ENCODE data around the gene CNTRL.

DNA sequence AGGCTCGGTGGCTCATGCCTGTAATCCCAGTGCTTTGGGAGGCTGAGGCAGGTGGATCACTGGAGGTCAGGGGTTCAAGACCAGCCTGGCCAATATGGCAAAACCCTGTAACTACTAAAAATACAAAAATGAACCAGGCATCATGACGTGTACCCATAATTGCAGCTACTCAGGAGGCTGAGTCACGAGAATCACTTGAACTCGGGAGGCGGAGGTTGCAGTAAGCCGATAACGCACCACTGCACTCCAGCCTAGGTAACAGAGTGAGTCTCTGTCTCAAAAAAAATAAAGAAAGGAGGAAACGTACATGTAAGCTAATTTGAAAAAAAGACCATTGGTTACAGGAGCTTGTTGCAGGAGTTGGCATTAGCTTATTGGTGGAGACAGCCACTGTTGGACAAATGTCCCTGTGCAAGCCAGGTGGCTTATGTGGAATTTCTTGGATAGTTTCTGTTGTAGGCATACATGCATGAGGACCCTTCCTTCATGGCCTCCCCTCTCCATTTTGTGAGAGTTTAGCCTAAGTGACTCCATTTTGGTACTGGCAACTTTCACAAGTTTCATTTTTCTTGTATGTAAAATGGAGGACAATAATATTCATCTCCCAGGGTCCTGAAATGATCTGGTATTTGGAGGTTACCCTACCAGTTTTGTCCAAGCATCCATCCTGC lies 143.7 kb downstream of the CNTRL start:
- TF ChIP-seq POLR2AphosphoS5 (IDR thresholded peaks at IDR 0.05; ENCODE audit: borderline replicate concordance, low read depth, low read length) (no peak), EZH2 (IDR thresholded peaks at IDR 0.05) (no peak)
